IPS-20b (cell line): Measurements from ENCODE around the gene NPTN.

Experiments used
- H3K27ac ChIP-seq: one replicate; pipeline ENCODE4 v1.5.1; 2013; ENCODE audit warnings: low read length
- H3K27me3 ChIP-seq: 2 replicates; pipeline ENCODE4 v1.6.1; 2013; ENCODE audit warnings: mild to moderate bottlenecking, low read length, inconsistent platforms; ENCODE audit not compliant: insufficient read depth
- H3K36me3 ChIP-seq: 2 replicates; pipeline ENCODE4 v1.6.1; 2013; ENCODE audit warnings: low read depth, mild to moderate bottlenecking, inconsistent platforms, low read length, moderate library complexity; ENCODE audit not compliant: insufficient read depth
- H3K4me1 ChIP-seq: 2 replicates; pipeline ENCODE4 v1.6.1; 2013; ENCODE audit warnings: mild to moderate bottlenecking, control low read depth, inconsistent platforms, low read length, moderate library complexity; ENCODE audit not compliant: insufficient read depth
- H3K4me3 ChIP-seq: 2 replicates; pipeline ENCODE4 v1.5.1; 2013; ENCODE audit warnings: mild to moderate bottlenecking, low read length, inconsistent platforms
- H3K9ac ChIP-seq: 2 replicates; pipeline ENCODE4 v1.6.1; 2013; ENCODE audit warnings: low read depth, mild to moderate bottlenecking, inconsistent platforms, low read length, moderate library complexity
- H3K9me3 ChIP-seq: 2 replicates; pipeline ENCODE4 v1.6.1; 2013; ENCODE audit warnings: mild to moderate bottlenecking, low read depth, low read length, inconsistent platforms; ENCODE audit not compliant: insufficient read depth

Gene NPTN

GRCh38 chr15:73598530-73599160, 34.5 kb downstream of the NPTN start:
- no peaks in the 10 kb centered on the region for H3K27me3 ChIP-seq
- H3K9me3 ChIP-seq, result no peaks in the 10 kb centered on the region
- peaks cover 46% of the 10 kb centered on the region for H3K4me1 ChIP-seq
- 0 out of 2 replicates have a peak, but pooled peaks cover 3% of the 10 kb centered on the region for H3K36me3 ChIP-seq
- H3K27ac ChIP-seq, result no peak overlapping the region
- H3K9ac ChIP-seq, result no peak overlapping the region
- H3K4me3 ChIP-seq, result no peak overlapping the region

- H3K27ac ChIP-seq, result no peak overlapping the region
- peaks cover 3% of the 10 kb centered on the region; the same call in 1 of the 2 replicates for H3K36me3 ChIP-seq
- H3K4me3 ChIP-seq, result no peak overlapping the region
- H3K9ac ChIP-seq, result no peak overlapping the region
- H3K27me3 ChIP-seq, result no peaks in the 10 kb centered on the region
- H3K4me1 ChIP-seq, result peaks cover 36% of the 10 kb centered on the region
- no peaks in the 10 kb centered on the region for H3K9me3 ChIP-seq
These were observed 36.1 kb downstream of the NPTN start for GRCh38 chr15:73597036-73597638.

- Histone ChIP-seq H3K36me3 (peaks cover 11% of the 10 kb centered on the region; the same call in 1 of the 2 replicates), H3K4me1 (peaks cover 31% of the 10 kb centered on the region), H3K27me3 (no peaks in the 10 kb centered on the region), H3K9me3 (no peaks in the 10 kb centered on the region), H3K9ac (no peak overlapping the region), H3K4me3 (no peak overlapping the region), H3K27ac (no peak overlapping the region)
These were observed 37.0 kb downstream of the NPTN start for GRCh38 chr15:73596174-73596573.

DNA sequence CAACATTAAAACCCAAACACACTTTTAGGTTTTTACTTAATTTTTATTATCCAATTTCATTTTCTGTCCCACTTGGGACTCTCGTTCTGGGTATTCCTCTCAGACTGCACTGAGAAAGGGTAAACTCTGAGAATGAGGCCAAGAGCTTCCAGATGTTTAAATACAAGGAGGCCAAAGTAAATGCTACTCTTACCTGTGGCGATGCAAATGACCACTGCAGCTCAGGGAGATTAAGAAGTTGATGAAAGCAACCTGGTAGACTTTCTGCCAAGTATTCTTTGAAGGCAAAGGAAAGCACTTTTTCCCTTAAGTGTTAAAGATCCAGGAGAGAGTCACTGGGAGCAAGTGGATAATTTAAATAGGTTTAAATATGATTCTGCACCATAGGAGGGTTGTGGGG, 39.1 kb downstream of the NPTN start:
- H3K4me1 ChIP-seq, result peaks cover 20% of the 10 kb centered on the region; the same call in 1 of the 2 replicates
- no peak overlapping the region for H3K27ac ChIP-seq
- no peaks in the 10 kb centered on the region for H3K27me3 ChIP-seq
- no peak overlapping the region for H3K4me3 ChIP-seq
- peaks cover 28% of the 10 kb centered on the region for H3K36me3 ChIP-seq
- no peak overlapping the region for H3K9ac ChIP-seq
- no peaks in the 10 kb centered on the region for H3K9me3 ChIP-seq

GRCh38 chr15:73593304-73594074, 39.7 kb downstream of the NPTN start:
- H3K27ac ChIP-seq, result no peak overlapping the region

GRCh38 chr15:73590263-73590662, 42.9 kb downstream of the NPTN start:
- H3K27me3 ChIP-seq, result no peaks in the 10 kb centered on the region
- H3K4me1 ChIP-seq, result no peaks in the 10 kb centered on the region
- H3K36me3 ChIP-seq, result peaks cover 61% of the 10 kb centered on the region
- H3K27ac ChIP-seq, result no peak overlapping the region
- no peak overlapping the region for H3K9ac ChIP-seq
- H3K9me3 ChIP-seq, result no peaks in the 10 kb centered on the region
- H3K4me3 ChIP-seq, result no peak overlapping the region

More at GRCh38 chr15:73593304-73594074, 39.7 kb downstream of the NPTN start:
- peaks cover 16% of the 10 kb centered on the region; the same call in 1 of the 2 replicates for H3K4me1 ChIP-seq
- H3K36me3 ChIP-seq, result peaks cover 34% of the 10 kb centered on the region
- no peaks in the 10 kb centered on the region for H3K27me3 ChIP-seq
- H3K4me3 ChIP-seq, result no peak overlapping the region
- no peak overlapping the region for H3K9ac ChIP-seq
- no peaks in the 10 kb centered on the region for H3K9me3 ChIP-seq

DNA sequence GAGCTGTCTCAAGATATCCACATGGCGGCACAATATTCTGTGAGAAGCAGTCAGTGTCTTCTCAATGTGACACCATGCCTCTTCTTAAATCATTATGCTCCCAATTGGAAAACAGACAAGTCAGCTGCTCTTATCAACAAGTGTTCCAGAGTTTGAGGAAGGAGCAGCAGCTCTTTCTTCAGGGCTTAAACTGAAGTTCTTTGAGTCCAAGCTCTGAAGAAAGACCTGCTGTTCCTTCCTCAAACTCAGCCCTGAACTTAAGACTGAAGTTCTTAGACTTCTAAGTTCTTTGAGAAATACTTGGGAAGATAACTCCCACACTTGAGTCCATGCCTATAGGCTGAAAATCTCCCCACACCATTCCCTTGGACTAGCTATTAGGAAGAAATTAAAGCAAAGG, 43.4 kb downstream of the NPTN start:
- no peaks in the 10 kb centered on the region for H3K9me3 ChIP-seq
- no peak overlapping the region for H3K27ac ChIP-seq
- H3K9ac ChIP-seq, result no peak overlapping the region
- no peaks in the 10 kb centered on the region for H3K4me1 ChIP-seq
- no peaks in the 10 kb centered on the region for H3K27me3 ChIP-seq
- H3K4me3 ChIP-seq, result no peak overlapping the region
- H3K36me3 ChIP-seq, result peaks cover 66% of the 10 kb centered on the region

DNA sequence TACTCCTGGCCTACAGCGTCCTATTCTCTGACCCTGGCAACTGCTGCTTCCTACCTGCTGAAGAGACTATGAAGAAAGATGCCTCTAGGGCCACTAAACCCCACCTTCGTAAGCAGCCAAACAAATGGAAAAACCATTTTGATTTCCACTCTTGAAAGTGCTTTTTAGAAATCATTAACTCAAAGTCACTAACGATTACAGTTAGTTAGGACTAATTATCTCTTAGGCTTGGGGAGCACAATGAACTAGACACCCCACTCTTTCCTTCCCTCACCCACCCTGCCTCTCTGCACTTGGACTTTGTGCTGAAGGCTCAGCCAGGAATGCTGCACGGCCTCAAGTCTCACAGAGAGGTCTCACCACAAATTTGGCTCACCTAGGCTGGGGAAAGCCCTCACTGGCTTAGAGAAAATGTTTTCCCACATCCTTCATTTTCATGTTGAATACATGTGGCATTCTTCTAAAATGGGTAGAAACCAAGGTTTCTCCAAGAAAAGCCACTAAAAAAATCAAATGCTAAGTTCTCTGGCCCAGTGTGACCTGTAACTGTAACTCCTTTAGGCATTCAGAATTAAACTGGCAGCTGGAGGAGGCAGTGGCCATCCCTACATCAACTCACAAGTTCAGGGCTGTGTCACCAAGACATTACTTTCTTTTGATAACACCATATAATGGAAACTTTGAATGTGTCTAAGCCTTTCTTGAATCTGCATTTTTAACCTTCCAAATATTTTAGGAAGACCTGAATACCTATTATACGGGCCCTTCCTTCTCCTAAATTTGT, 47.1 kb downstream of the NPTN start:
- no peak overlapping the region for H3K4me3 ChIP-seq
- H3K27me3 ChIP-seq, result no peaks in the 10 kb centered on the region
- H3K4me1 ChIP-seq, result no peaks in the 10 kb centered on the region
- no peak overlapping the region for H3K9ac ChIP-seq
- H3K9me3 ChIP-seq, result no peaks in the 10 kb centered on the region
- peaks cover 87% of the 10 kb centered on the region for H3K36me3 ChIP-seq
- no peak overlapping the region for H3K27ac ChIP-seq

DNA sequence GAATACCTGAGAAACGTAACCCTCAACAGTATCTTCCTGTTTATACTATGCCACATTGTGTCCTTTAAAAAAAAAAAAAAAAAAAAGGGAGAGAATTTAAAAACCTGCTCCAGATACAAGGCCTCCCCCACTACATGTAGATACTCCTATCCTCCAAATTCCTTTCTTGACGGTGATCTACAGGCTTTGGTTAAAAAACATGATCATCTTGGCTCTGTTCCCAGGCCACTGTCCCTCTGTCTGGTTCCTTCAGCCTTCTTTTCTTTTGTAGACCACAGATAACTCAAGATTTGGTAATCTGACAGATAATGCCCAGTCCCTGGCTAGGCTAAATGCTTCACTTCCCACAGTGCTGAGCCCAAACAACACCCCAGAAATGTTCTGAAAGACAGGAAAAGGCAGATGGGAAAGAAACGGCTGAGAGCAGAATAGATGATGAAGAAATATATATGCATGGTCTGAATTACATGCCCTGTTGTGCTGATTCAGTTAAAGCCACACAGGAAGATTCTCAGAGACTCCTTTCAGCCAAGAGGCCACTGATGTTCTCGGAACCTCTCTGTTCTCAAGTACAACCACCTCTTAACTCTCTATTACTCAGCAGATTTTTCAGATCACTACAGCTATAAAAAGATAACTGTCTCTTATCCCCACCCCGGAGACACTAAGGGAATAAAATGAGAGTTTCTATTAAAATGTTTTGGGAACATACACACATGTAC, 48.3 kb downstream of the NPTN start:
- Histone ChIP-seq H3K4me1 (no peaks in the 10 kb centered on the region), H3K4me3 (no peak overlapping the region), H3K9me3 (no peaks in the 10 kb centered on the region), H3K36me3 (peaks cover 88% of the 10 kb centered on the region), H3K27ac (no peak overlapping the region), H3K27me3 (no peaks in the 10 kb centered on the region), H3K9ac (no peak overlapping the region)

GRCh38 chr15:73583544-73583943, 49.6 kb downstream of the NPTN start:
- no peak overlapping the region for H3K27ac ChIP-seq
- H3K36me3 ChIP-seq, result peaks cover 78% of the 10 kb centered on the region
- no peak overlapping the region for H3K9ac ChIP-seq
- H3K4me3 ChIP-seq, result no peak overlapping the region
- H3K9me3 ChIP-seq, result no peaks in the 10 kb centered on the region
- H3K27me3 ChIP-seq, result no peaks in the 10 kb centered on the region
- H3K4me1 ChIP-seq, result no peaks in the 10 kb centered on the region

DNA sequence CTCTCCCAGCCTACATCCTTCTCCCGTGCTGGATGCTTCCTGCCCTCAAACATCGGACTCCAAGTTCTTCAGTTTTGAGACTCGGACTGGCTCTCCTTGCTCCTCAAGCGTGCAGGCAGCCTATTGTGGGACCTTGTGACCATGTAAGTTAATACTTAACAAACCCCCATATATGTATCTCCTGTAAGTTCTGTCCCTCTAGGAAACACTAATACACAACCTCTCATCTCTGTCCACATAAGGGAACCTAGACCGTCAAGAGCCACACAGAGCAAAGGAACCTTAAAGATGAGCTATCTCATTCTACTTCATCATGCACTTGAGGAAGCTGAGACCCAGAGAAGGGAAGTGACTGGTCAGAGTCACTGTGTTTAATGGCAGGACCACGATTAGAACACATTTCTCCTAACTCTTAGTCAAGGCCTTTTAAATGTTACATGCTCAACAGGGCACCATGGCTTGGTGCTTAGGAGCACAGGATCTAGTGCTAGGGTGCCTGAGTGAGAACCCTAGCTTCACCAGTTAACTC, 50.3 kb downstream of the NPTN start:
- no peak overlapping the region for H3K27ac ChIP-seq
- H3K4me3 ChIP-seq, result no peak overlapping the region
- no peaks in the 10 kb centered on the region for H3K27me3 ChIP-seq
- no peak overlapping the region for H3K9ac ChIP-seq
- H3K36me3 ChIP-seq, result peaks cover 78% of the 10 kb centered on the region
- H3K4me1 ChIP-seq, result no peaks in the 10 kb centered on the region
- no peaks in the 10 kb centered on the region for H3K9me3 ChIP-seq
